K562 (cell line): ENCODE results near the gene ATP5MK. TPM values are rescaled to one million over a fixed set of nuclear protein-coding genes. Genes with fewer than 3 reads are reported as not detected.

Experiments used
- ARID3A ChIP-seq: IDR thresholded peaks from 2 replicates; pipeline ENCODE4 v1.6.1; 2012; ENCODE audit warnings: low read depth, low read length, improper control_type of control experiment, borderline replicate concordance
- CBFB ChIP-seq: sonication (generic); formaldehyde crosslinking; IDR thresholded peaks from 2 replicates; pipeline ENCODE4 v1.4.0; 2020; ENCODE audit warnings: mild to moderate bottlenecking, missing genetic modification reagents
- CHCHD3 ChIP-seq: fragments of 250-450 bp; sonication (Bioruptor Pico); IDR thresholded peaks from 2 replicates; pipeline ENCODE4 v2.1.2; 2022; ENCODE audit warnings: mild to moderate bottlenecking
- CSDE1 ChIP-seq, 2 experiments: fragments of 450-650 bp; IDR thresholded peaks; 2 replicates each; pipeline ENCODE4 v1.6.1; 2016; ENCODE audit warnings: mild to moderate bottlenecking in 1 of 2
- CTCFL ChIP-seq: IDR thresholded peaks from 2 replicates; pipeline ENCODE4 v1.6.1; 2011; ENCODE audit warnings: borderline replicate concordance, low read depth, mild to moderate bottlenecking, moderate library complexity, low read length; ENCODE audit not compliant: insufficient read depth, poor library complexity, severe bottlenecking
- FOXK2 ChIP-seq, 2 experiments: fragments of 450-650 bp; IDR thresholded peaks in 1 of 2; conservative IDR thresholded peaks in 1 of 2; 2 replicates each; pipeline ENCODE4 v1.6.1; 2016; ENCODE audit warnings: low read depth in 2 of 2, mild to moderate bottlenecking in 1 of 2
- HMBOX1 ChIP-seq: sonication (generic); IDR thresholded peaks from 2 replicates; pipeline ENCODE4 v1.6.1; 2016
- LARP7 ChIP-seq: fragments of 450-650 bp; IDR thresholded peaks from 2 replicates; pipeline ENCODE4 v1.6.1; 2016
- MAFK ChIP-seq: IDR thresholded peaks from 2 replicates; pipeline ENCODE4 v1.6.1; 2011; ENCODE audit warnings: low read length, improper control_type of control experiment
- MLX ChIP-seq, 2 experiments: fragments of 450-650 bp in 1 of 2; sonication (generic) in 1 of 2; formaldehyde crosslinking; conservative IDR thresholded peaks; 2 replicates each; pipeline versions ENCODE4 v1.4.0 to v1.8.1; 2020 to 2022; ENCODE audit warnings: mild to moderate bottlenecking in 1 of 2, missing genetic modification reagents in 1 of 2
- NR2C2 ChIP-seq, 2 experiments: fragments of 200-800 bp in 1 of 2; sonication (Bioruptor generic) in 1 of 2; sonication (generic) in 1 of 2; formaldehyde crosslinking in 1 of 2; IDR thresholded peaks; 2 replicates each; pipeline versions ENCODE4 v1.6.1 to v1.8.0; 2016 to 2022; ENCODE audit warnings: mild to moderate bottlenecking in 1 of 2, missing compliant biosample characterization in 1 of 2, missing genetic modification characterization in 1 of 2, missing genetic modification reagents in 1 of 2
- PHF21A ChIP-seq: fragments of 450-650 bp; IDR thresholded peaks from 2 replicates; pipeline ENCODE4 v1.6.1; 2017; ENCODE audit warnings: low read depth, borderline replicate concordance
- PYGO2 ChIP-seq: fragments of 450-650 bp; IDR thresholded peaks from 2 replicates; pipeline ENCODE4 v1.6.1; 2016; ENCODE audit warnings: mild to moderate bottlenecking, missing genetic modification characterization, moderate library complexity, missing compliant biosample characterization
- RCOR1 ChIP-seq, 2 experiments: IDR thresholded peaks; 2 replicates each; pipeline ENCODE4 v1.6.1; 2012; ENCODE audit warnings: low read depth in 2 of 2, low read length in 2 of 2, borderline replicate concordance in 1 of 2, improper control_type of control experiment in 1 of 2
- SMARCA5 ChIP-seq: fragments of 450-650 bp; IDR thresholded peaks from 2 replicates; pipeline ENCODE4 v1.6.1; 2016
- SP2 ChIP-seq: IDR thresholded peaks from 2 replicates; pipeline ENCODE4 v1.6.1; 2011; ENCODE audit warnings: mild to moderate bottlenecking, low read depth, low read length, moderate library complexity; ENCODE audit not compliant: poor library complexity, severe bottlenecking; ENCODE audit errors: extremely low read depth
- THRA ChIP-seq: fragments of 450-650 bp; IDR thresholded peaks from 2 replicates; pipeline ENCODE4 v1.6.1; 2017; ENCODE audit warnings: mild to moderate bottlenecking, moderate library complexity
- ZNF57 ChIP-seq: fragments of 450-650 bp; formaldehyde crosslinking; IDR thresholded peaks from 2 replicates; pipeline ENCODE4 v1.4.0; 2020; ENCODE audit warnings: mild to moderate bottlenecking, moderate library complexity
- polyA plus RNA-seq, 8 experiments: library from polyadenylated mRNA; depleted of rRNA in 4 of 8; stranded (reverse) in 5 of 8; unstranded in 3 of 8; fragments of >200 nt; fragmentation: Nextera tagmentation in 2 of 8; fragmentation: Illumina TruSeq in 1 of 8; extraction: Ambion mirVana in 2 of 8; extraction: Trizol in 1 of 8; gene quantifications; 2 replicates each; pipeline versions ENCODE4 v1.2.1 to v1.2.3, GENCODE V29; 2011 to 2014; ENCODE audit warnings: inconsistent platforms in 1 of 8, missing spikeins in 1 of 8
- total RNA-seq, 7 experiments: library from RNA; depleted of rRNA in 6 of 7; stranded (reverse); fragments of >200 nt in 6 of 7; fragmentation: Illumina TruSeq in 2 of 7; extraction: Trizol in 2 of 7; gene quantifications; 2 replicates each; pipeline versions ENCODE4 v1.2.1 to v1.2.3, GENCODE V29; 2011 to 2021; ENCODE audit warnings: low replicate concordance in 1 of 7

ATP5MK gene
- total and polyA plus RNA-seq, 9 of the 15 experiments (the other 6 are each of a cell fraction or from before 2014, with no cell fraction given), result 182 to 1,810 (median 741) TPM

GRCh38 chr10:103367782-103368518 lies 28.3 kb downstream of the ATP5MK start, which contains the start of gene TAF5 (continued):
- TF ChIP-seq THRA, result no peak
- TF ChIP-seq MLX (CRISPR knock-in tag; conservative IDR thresholded peaks at IDR 0.05), result no peak
- no peak for TF ChIP-seq SP2
- TF ChIP-seq PYGO2, result no peak
- TF ChIP-seq RCOR1 (IDR thresholded peaks at IDR 0.05; ENCODE audit: borderline replicate concordance in 1 of 2, low read depth in 2 of 2, low read length in 2 of 2), result no peak
- no peak for TF ChIP-seq SMARCA5
- no peak for TF ChIP-seq NR2C2 (CRISPR knock-in tag; IDR thresholded peaks at IDR 0.05)
- no peak; the same call in 1 of the 2 replicates for TF ChIP-seq NR2C2 (tag; IDR thresholded peaks at IDR 0.05)
- TF ChIP-seq CBFB, result no peak
- TF ChIP-seq LARP7, result no peak
- no peak for TF ChIP-seq PHF21A
- TF ChIP-seq ARID3A, result no peak
- TF ChIP-seq HMBOX1, result no peak
- peak; percentile 54 to 64; a peak in 3 of 4 replicates for TF ChIP-seq FOXK2 (conservative IDR thresholded peaks at IDR 0.05 in 1 of 2, IDR thresholded peaks at IDR 0.05 in 1 of 2; ENCODE audit: low read depth in 2 of 2)
- TF ChIP-seq ZNF57 (CRISPR knock-in tag), result no peak
- TF ChIP-seq MAFK, result 0 out of 2 replicates have a peak, but pooled peaks have one; percentile 2
- no peak for TF ChIP-seq CHCHD3 (CRISPR knock-in tag)
- no peak for TF ChIP-seq CTCFL
- TF ChIP-seq CSDE1 (IDR thresholded peaks at IDR 0.05), result peak in 1 of 2 experiments; percentile 60; a peak in 2 of 4 replicates
